HG03354 (cell line): Measurements from ENCODE around the gene ZNF804B.

Experiments used
- ATAC-seq: cut with Tn5 transposase; IDR thresholded peaks from one replicate; pipeline ENCODE4 v1.9.1; 2021; ENCODE audit warnings: mild to moderate bottlenecking; ENCODE audit not compliant: unreplicated experiment, poor library complexity, severe bottlenecking

The ZNF804B gene

DNA sequence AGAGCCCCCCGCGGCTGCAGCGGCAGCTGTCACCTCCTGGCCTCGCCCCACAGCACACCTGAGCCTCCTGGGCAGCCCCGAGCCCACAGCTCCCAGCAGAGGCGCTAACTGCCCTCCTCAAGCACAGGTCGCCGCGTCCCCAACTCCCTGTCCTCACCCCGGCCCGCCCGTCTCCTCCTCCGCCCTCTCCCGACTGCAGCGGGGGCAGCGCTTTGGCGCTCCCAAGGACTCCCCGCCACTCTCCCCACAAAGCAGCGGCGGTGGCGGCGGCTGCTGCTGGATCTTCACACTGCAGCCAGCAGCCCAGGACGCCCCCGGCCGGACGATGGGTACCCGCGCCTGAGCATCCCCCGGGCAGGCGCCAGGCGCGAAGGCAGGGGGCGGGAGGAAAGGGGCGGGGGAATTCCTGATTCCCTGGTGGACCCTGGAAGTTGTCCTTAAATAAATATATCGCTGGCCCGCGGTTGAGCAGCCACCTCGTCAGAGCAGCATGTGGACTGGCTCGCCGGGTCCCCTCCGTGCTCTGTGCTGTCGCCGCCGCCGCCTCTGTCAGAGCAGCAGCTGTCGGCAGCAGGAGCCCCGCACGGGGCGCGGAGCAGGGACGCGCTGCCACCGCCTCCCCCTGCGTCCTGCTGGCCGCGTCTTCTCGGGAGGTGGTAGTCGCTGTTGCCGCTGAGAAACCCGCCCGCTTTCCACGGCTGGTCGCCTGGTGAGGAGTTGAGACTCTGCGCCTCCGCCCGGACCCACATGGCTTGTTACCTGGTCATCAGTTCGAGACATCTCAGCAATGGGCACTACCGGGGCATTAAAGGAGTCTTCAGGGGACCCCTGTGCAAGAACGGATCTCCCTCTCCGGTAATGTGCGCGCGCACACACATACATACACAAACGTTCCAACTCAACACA, at the start of gene ZNF804B:
TSS of gene ZNF804B (plus strand) at position 471 of the 906 bp plus-strand sequence. CDS start at position 748, 277 bp downstream.
- ATAC-seq: no peak

DNA sequence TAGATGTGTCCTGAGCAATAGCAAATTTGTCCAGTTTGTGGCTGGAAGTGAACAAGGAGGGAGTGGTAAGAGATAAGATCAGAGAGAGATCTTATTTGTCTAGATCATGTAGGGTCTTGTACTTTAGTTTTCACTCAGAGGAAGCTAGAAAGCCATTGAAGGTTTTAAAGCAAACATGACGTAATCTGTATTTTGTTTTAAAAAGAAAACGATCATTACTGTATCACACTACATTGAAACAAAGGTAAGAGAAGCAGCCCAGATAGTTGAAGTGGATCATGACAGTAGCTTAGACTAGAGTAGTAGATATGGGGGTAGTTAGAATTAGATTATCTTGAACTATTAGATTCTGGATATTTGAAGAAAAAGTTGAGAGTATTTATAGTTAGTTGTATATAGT, 23.6 kb upstream of the ZNF804B start:
- ATAC-seq: no peak

DNA sequence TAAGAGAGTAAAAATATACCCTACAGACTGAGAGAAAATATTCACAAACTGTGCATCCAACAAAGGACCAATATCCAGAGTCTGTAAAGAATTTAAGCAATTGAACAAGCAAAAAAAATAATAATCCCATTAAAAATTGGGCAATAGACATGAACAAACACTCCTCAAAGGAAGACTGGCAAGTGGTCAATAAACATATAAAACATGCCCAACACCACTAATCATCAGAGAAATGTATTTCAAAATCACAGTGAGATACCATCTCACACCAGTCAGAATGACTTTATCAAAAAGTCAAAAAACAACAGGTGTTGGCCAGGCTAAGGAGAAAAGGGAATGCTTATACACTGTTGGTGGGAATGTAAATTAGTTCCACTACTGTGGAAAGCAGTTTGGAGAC, 21.9 kb upstream of the ZNF804B start:
- ATAC-seq: no peak

GRCh38 chr7:88746126-88746525, 13.4 kb upstream of the ZNF804B start:
- no peak for ATAC-seq

GRCh38 chr7:88756802-88757201, 2.7 kb upstream of the ZNF804B start:
- ATAC-seq: no peak

DNA sequence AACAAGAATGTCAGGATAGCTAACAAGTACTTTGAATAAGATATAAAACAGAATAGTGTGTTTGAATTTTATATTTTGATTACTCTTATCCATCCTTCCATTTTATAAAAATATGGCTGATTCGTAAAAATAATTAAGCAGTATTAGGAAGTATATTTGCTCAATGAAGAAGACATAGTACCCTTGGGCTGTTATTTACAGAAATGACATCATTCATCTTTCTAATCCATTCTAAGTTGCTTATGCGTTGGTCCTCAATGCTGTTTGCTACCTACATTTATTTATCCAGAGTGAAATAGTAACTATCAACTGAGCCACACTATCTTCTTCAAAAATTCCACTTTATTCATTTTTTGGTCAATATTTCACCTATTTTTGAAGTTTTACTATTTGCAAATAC, 2.1 kb upstream of the ZNF804B start:
- ATAC-seq: no peak

- ATAC-seq: no peak
These were observed 895 bp upstream of the ZNF804B start for GRCh38 chr7:88758381-88759229.

DNA sequence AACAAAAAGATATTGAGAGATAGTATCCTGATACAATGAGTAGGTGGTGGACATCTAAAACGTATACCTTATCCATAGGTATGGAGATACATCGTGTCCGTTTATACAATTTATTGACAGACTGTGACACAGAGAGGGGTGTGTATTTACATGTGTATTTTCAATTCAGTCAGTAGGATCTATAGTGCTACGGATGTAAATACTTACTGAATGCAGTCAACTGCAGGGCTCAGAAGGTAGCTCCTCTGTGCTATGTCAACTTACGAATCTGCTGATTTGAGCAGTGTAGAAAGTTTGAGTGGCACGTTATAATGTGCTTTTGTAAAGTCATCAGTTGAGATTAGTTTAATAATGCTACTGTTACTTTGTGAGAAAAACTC, 626 bp downstream of the ZNF804B start:
- no peak for ATAC-seq

- ATAC-seq: no peak
These were observed 2.3 kb downstream of the ZNF804B start for GRCh38 chr7:88761779-88762178.

DNA sequence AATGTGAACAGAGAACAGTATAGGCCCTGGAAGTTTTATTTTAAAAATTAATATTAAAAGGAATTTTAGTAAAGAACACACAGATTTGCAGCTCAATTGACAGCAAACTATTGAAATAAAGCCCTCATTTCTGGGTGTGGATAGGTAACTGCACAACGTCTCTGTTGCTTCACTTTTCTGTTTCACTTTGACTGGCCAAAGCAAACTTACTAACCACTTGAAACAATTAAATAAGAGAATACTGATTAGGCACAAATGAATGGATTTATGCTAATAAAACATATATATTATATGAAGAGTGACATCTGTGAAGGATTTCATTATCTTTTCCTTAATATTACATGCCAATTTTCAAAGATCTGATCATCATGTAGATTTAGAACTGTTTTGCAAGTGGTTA, 11.9 kb downstream of the ZNF804B start:
- ATAC-seq: no peak

- no peak for ATAC-seq
These were observed 13.3 kb downstream of the ZNF804B start for GRCh38 chr7:88772776-88773175.

DNA sequence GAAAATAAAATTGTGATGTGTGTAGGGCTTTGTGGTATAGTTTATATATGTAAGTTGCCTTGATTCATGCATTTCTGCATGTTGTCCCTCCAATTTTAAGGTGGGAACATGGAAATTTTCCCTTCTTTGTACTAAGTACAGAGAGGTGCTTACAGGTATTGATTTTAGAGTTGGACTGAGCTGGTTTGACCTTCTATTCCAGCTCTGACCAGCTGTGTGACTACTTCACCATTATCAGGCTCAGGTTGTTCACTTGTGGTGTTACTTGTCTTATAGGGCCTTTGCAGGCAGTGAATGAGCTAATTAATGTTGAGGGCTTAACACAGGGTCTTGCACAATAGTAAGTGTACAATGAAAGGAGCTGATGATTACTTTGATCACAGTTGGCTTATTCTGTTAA, 16.3 kb downstream of the ZNF804B start:
- no peak for ATAC-seq

- ATAC-seq: no peak
These were observed 28.3 kb downstream of the ZNF804B start for GRCh38 chr7:88787777-88788176.

DNA sequence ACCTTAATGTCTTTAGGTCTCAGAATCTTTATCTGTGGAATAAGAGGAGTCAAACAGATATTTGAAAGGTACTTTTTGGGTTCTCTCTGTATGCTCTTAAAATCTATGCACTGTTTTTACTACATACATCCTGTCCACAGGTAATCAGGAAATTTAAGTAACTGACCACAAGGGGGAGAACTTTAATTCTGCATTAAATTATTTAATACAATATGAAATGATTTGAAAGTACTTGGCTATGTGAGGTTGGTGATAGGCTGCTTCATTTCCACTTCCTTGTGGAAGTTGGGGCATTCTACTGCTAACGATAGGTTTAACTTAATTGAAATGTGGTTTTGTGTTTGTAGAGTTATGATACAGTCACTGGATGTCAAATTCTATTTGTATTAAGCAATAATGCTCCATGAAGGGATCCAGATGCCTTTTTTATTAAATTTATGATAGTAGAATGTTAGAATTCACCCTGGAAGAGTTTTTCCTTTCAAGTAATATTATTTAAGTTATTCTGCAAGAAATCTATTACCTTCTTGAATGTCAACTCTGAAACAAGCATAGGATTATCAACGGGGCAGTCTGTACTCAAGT, 30.1 kb downstream of the ZNF804B start:
- no peak for ATAC-seq

DNA sequence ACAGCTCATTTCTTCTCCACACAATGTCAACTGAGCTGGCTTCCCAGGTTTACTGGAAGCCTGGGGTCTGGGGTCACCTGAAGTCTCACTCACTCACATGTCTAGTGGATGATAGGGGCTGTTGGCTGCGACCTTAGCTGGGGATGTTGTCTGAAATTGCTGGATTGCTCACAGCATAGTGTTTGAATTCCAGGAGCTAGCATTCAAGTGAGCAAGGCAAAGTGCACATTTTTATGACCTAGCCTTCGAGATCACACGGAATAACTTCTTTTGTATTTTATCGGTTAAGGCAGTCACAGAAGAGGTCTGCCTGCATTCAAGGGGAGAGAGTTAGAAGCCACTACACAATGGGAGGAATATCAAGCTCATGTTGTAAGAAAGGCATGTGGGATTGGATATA, 32.4 kb downstream of the ZNF804B start:
- no peak for ATAC-seq

DNA sequence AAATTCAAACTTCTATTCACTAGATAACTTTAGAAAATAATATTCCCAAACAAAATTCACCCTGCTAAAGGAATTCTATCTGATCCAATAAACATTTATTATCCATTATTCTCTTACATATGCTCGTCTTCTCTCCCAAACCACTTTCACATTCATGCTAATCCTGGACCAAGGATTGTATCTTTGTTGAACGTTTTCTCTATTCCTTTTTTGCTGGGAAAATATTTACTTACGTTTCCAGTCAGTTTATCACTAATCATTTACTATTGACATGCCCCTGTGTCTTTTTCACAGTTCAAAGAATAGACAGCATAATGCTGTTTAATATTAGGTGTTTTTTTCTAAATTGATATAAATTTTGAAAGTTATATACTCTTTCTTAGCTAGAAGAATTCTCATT, 32.9 kb downstream of the ZNF804B start:
- no peak for ATAC-seq

- no peak for ATAC-seq
These were observed 36.1 kb downstream of the ZNF804B start, which contains the start of gene TEX47 for GRCh38 chr7:88795553-88795952. TSS of gene TEX47 (minus strand) at chr7:88795737. CDS start at chr7:88794942, 795 bp downstream.

DNA sequence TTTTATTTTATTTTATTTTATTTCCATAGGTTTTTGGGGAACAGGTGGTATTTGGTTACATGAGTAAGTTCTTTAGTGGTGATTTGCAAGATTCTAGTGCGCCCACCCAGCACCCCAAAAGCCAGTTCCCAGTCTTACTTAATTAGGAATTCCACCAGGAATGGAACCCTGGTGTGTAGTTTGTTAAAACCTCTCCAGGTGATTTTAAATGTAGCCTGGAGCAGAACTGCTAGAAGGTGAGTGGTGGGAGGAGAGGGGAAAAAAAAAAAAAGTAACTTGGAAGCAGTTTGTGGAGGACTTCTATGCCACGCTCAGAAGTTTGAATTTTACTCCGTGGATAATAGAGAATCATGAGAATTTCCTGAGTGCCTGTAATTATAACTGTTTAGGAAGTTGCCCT, 41.5 kb downstream of the ZNF804B start:
- ATAC-seq: no peak

DNA sequence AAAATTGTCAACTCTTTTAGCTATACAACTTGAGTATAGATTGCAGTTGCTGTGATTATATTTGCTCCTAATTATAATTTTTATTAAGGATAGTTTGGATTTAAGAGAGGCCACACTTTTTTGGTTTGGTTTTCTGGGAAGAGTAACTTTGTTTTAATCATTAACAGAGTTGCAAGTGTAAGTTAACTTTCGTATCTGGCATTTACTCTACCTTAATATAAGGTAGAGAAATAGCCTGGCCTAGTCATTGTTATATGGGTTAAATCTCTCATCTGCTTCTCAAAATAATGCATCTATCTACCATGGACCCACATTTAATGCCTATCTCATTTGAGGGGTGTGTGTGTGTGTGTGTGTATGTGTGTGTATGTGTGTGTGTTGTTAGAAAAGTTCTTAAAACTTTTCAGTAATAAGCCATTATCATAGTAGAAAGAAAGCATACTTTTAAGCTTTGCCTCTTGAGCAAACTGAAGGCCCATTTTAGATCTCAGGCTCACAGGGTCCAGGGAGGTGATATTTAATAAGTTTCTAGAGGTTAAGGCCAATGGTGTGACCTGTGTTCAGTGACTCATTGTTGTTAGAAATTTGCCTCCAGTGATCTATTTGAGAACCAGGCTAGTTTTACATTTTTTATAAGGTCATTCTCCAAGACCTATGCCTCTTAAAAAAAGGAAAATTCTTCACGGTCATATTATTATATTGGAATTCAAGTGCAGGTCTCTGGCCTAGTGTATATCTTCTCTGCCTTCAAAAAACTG, 47.0 kb downstream of the ZNF804B start:
- no peak for ATAC-seq

DNA sequence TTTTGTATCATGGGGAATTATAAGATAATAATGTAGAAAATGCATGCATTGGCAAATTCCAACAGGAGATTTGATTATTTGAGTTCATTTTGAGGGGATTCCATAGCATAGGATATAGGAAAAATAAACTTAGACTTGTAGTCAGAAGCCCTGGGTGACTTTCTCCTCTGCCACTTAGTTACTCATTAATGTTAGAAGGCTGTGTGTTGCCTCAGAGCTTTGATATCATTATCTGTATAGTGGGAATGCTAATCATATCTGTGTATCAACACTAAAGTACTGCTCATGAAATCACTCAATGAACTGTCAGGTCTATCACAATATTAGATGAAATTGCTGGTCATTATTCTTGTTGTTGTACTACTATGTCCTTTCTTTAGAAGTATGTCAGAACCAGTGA, 59.1 kb downstream of the ZNF804B start:
- no peak for ATAC-seq
